Gastroesophageal sphincter (tissue), 3 donors: ENCODE data around the gene KCNJ10.

Experiments used
- POLR2A ChIP-seq, 2 donors: fragments of 450-650 bp; IDR thresholded peaks; one replicate each; pipeline ENCODE4 v1.6.1; 2017; ENCODE audit warnings: antibody characterized with exemption in 2 of 2, mild to moderate bottlenecking in 2 of 2, moderate library complexity in 1 of 2
- POLR2AphosphoS5 ChIP-seq: sonication (generic); formaldehyde crosslinking; IDR thresholded peaks from one replicate; pipeline ENCODE4 v1.6.1; 2017; ENCODE audit warnings: antibody characterized with exemption
- TF ChIP-seq, protein P1 (sequence below), 4 experiments: fragments of 200-600 bp in 2 of 4; fragments of 450-650 bp in 2 of 4; sonication (generic) in 1 of 4; IDR thresholded peaks; one replicate each; pipeline ENCODE4 v1.5.1; 2017 to 2019; ENCODE audit warnings: antibody characterized with exemption in 4 of 4, mild to moderate bottlenecking in 2 of 4, moderate library complexity in 2 of 4

DNA sequence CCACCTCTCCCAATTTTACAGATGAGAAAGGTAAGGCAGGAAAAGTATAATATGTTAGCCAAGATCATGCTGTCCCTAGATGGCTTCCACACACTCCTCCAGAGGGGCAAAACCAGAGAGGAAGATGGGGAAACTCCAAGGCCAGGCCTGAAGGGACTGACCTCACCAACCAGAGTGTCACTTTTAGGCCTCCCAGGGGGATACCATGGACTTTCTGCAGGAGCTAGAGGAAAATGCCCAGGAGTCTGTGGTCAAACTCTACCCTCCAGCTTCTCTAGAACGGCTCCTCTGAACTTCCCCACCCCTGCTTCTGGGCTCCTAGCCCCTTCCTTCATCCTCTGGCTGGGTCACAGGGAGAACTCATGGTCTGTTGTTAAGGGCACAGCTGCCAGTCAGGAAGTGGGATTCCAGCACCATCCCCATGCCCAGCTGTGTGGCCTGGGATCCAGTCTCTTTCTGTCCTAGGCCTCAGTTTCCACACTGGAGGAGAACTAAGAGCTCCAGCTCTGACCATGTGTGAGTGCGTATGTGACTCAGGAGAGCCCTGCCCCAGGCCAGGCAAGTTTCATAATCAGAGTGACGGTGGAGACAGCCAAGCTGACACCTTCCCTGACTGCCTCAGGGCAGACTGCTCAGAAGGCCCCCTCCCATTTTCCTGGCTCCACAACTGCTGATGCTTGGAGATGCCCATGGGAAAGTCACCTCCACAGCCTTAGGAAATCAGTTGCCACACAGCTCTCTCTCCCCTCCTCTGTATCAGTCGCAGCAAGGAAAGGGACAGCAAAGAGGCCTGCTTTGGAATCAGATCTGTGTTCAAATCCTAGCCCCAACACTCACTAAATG lies 26.5 kb upstream of the KCNJ10 start:
- TF ChIP-seq, protein P1, sequence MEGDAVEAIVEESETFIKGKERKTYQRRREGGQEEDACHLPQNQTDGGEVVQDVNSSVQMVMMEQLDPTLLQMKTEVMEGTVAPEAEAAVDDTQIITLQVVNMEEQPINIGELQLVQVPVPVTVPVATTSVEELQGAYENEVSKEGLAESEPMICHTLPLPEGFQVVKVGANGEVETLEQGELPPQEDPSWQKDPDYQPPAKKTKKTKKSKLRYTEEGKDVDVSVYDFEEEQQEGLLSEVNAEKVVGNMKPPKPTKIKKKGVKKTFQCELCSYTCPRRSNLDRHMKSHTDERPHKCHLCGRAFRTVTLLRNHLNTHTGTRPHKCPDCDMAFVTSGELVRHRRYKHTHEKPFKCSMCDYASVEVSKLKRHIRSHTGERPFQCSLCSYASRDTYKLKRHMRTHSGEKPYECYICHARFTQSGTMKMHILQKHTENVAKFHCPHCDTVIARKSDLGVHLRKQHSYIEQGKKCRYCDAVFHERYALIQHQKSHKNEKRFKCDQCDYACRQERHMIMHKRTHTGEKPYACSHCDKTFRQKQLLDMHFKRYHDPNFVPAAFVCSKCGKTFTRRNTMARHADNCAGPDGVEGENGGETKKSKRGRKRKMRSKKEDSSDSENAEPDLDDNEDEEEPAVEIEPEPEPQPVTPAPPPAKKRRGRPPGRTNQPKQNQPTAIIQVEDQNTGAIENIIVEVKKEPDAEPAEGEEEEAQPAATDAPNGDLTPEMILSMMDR (IDR thresholded peaks at IDR 0.05) = no peak
- TF ChIP-seq POLR2AphosphoS5 (no peak), POLR2A (IDR thresholded peaks at IDR 0.05) (no peak)
